ENCODE results near the gene DHRS12.

Gene DHRS12

GRCh38 chr13:51747438-51748434 lies 56.2 kb downstream of the DHRS12 start:
- DNase-seq, result no peak

GRCh38 chr13:51746802-51747201 lies 57.2 kb downstream of the DHRS12 start:
- no peak for DNase-seq

- no peak for DNase-seq
Measured at GRCh38 chr13:51745243-51745642, 58.7 kb downstream of the DHRS12 start.

- no peak for DNase-seq
Measured at GRCh38 chr13:51742611-51743010, 61.4 kb downstream of the DHRS12 start.

GRCh38 chr13:51742031-51742430 lies 61.9 kb downstream of the DHRS12 start:
- DNase-seq, result no peak

- no peak for DNase-seq
Measured at GRCh38 chr13:51740698-51741097, 63.3 kb downstream of the DHRS12 start.

- no peak for DNase-seq
Measured at GRCh38 chr13:51739027-51739764, 64.8 kb downstream of the DHRS12 start.

GRCh38 chr13:51738226-51738905 lies 65.6 kb downstream of the DHRS12 start:
- DNase-seq, result no peak

- no peak for DNase-seq
Measured at GRCh38 chr13:51737609-51738008, 66.4 kb downstream of the DHRS12 start.

GRCh38 chr13:51734786-51735185 lies 69.2 kb downstream of the DHRS12 start:
- no peak for DNase-seq

- no peak for DNase-seq
Measured at GRCh38 chr13:51733374-51734298, 70.3 kb downstream of the DHRS12 start.

GRCh38 chr13:51731759-51732158 lies 72.2 kb downstream of the DHRS12 start:
- no peak for DNase-seq

GRCh38 chr13:51730927-51731326 lies 73.0 kb downstream of the DHRS12 start:
- no peak for DNase-seq

- DNase-seq, result no peak
Measured at GRCh38 chr13:51729866-51730553, 74.0 kb downstream of the DHRS12 start.

GRCh38 chr13:51728972-51729371 lies 75.0 kb downstream of the DHRS12 start:
- DNase-seq, result no peak

GRCh38 chr13:51728275-51728673 lies 75.7 kb downstream of the DHRS12 start:
- DNase-seq, result no peak

- DNase-seq, result no peak
Measured at GRCh38 chr13:51727634-51728274, 76.2 kb downstream of the DHRS12 start.

- DNase-seq, result no peak
Measured at GRCh38 chr13:51726446-51727193, 77.3 kb downstream of the DHRS12 start.

GRCh38 chr13:51724721-51725120 lies 79.2 kb downstream of the DHRS12 start:
- DNase-seq, result no peak

- DNase-seq, result no peak
Measured at GRCh38 chr13:51723529-51723928, 80.4 kb downstream of the DHRS12 start.
